H9 (cell line): ENCODE results near the gene PEA15. TPM values are rescaled to one million over a fixed set of nuclear protein-coding genes. Genes with fewer than 3 reads are reported as not detected.

Experiments
- DNase-seq: peaks from one replicate; pipeline ENCODE4 v3.0.0-alpha.2; 2017
- H2AFZ ChIP-seq: one replicate; pipeline ENCODE4 v1.6.1; 2013; ENCODE audit warnings: mild to moderate bottlenecking, low read length, control low read depth, moderate library complexity
- H2AK5ac ChIP-seq: 2 replicates; pipeline ENCODE4 v1.6.1; 2013; ENCODE audit warnings: low read length, control low read depth, mixed read lengths; ENCODE audit not compliant: insufficient read length
- H2BK120ac ChIP-seq: one replicate; pipeline ENCODE4 v1.6.1; 2013; ENCODE audit warnings: low read depth, mild to moderate bottlenecking, low read length, control low read depth, inconsistent platforms; ENCODE audit not compliant: poor library complexity, severe bottlenecking
- H2BK12ac ChIP-seq: 2 replicates; pipeline ENCODE4 v1.6.1; 2013; ENCODE audit warnings: low read length, control low read depth, mixed read lengths, low read depth; ENCODE audit not compliant: insufficient read length
- H2BK15ac ChIP-seq: 2 replicates; pipeline ENCODE4 v1.6.1; 2013; ENCODE audit warnings: low read depth, low read length, control low read depth
- H2BK20ac ChIP-seq: one replicate; pipeline ENCODE4 v1.6.1; 2013; ENCODE audit warnings: low read depth, mild to moderate bottlenecking, low read length, control low read depth, inconsistent platforms; ENCODE audit not compliant: poor library complexity, severe bottlenecking
- H2BK5ac ChIP-seq: 2 replicates; pipeline ENCODE4 v1.6.1; 2013; ENCODE audit warnings: low read length, control low read depth, mixed read lengths; ENCODE audit not compliant: insufficient read length
- H3K14ac ChIP-seq: 2 replicates; pipeline ENCODE4 v1.6.1; 2013; ENCODE audit warnings: low read length, control low read depth; ENCODE audit not compliant: insufficient read depth
- H3K18ac ChIP-seq: 2 replicates; pipeline ENCODE4 v1.6.1; 2013; ENCODE audit warnings: low read depth, mild to moderate bottlenecking, mixed read lengths, low read length, control low read depth; ENCODE audit not compliant: insufficient read length
- H3K23ac ChIP-seq: 2 replicates; pipeline ENCODE4 v1.6.1; 2013; ENCODE audit warnings: low read length, control low read depth, mixed read lengths, low read depth; ENCODE audit not compliant: insufficient read length
- H3K23me2 ChIP-seq: 2 replicates; pipeline ENCODE4 v1.6.1; 2013; ENCODE audit warnings: low read depth, mild to moderate bottlenecking, mixed read lengths, low read length, control low read depth; ENCODE audit not compliant: insufficient read length, poor library complexity, severe bottlenecking
- H3K27ac ChIP-seq: 2 replicates; pipeline ENCODE4 v1.5.1; 2013; ENCODE audit warnings: low read length, control low read depth, mixed read lengths, low read depth; ENCODE audit not compliant: insufficient read length
- H3K27me3 ChIP-seq: 2 replicates; pipeline ENCODE4 v1.6.1; 2013; ENCODE audit warnings: low read length, control low read depth, inconsistent platforms; ENCODE audit not compliant: insufficient read depth
- H3K4ac ChIP-seq: 2 replicates; pipeline ENCODE4 v1.6.1; 2013; ENCODE audit warnings: low read depth, mild to moderate bottlenecking, control low read depth, inconsistent platforms, low read length, moderate library complexity
- H3K4me1 ChIP-seq: 2 replicates; pipeline ENCODE4 v1.6.1; 2013; ENCODE audit warnings: low read length, control low read depth, inconsistent platforms; ENCODE audit not compliant: insufficient read depth
- H3K4me2 ChIP-seq: 2 replicates; pipeline ENCODE4 v1.6.1; 2013; ENCODE audit warnings: low read length, control low read depth, mixed read lengths; ENCODE audit not compliant: insufficient read length, insufficient read depth
- H3K56ac ChIP-seq: 2 replicates; pipeline ENCODE4 v1.6.1; 2013; ENCODE audit warnings: low read depth, mild to moderate bottlenecking, mixed read lengths, low read length, control low read depth; ENCODE audit not compliant: insufficient read length
- H3K79me1 ChIP-seq: 2 replicates; pipeline ENCODE4 v1.6.1; 2013; ENCODE audit warnings: low read depth, mild to moderate bottlenecking, moderate library complexity, low read length, control low read depth, inconsistent platforms; ENCODE audit not compliant: insufficient read depth, poor library complexity, severe bottlenecking
- H3K79me2 ChIP-seq: 2 replicates; pipeline ENCODE4 v1.6.1; 2013; ENCODE audit warnings: low read length, control low read depth, inconsistent platforms; ENCODE audit not compliant: insufficient read depth
- H3K9ac ChIP-seq: 2 replicates; pipeline ENCODE4 v1.6.1; 2013; ENCODE audit warnings: low read length, control low read depth, mixed read lengths; ENCODE audit not compliant: insufficient read length; ENCODE audit errors: extremely low read depth
- H3K9me3 ChIP-seq: one replicate; pipeline ENCODE4 v1.6.1; 2013; ENCODE audit warnings: low read depth, low read length, inconsistent platforms; ENCODE audit not compliant: control insufficient read depth
- H3T11ph ChIP-seq: one replicate; pipeline ENCODE4 v1.6.1; 2013; ENCODE audit warnings: mild to moderate bottlenecking, low read length, control low read depth, inconsistent platforms
- H4K20me1 ChIP-seq: one replicate; pipeline ENCODE4 v1.6.1; 2013; ENCODE audit not compliant: control insufficient read depth, insufficient read length, insufficient read depth
- H4K5ac ChIP-seq: 2 replicates; pipeline ENCODE4 v1.6.1; 2013; ENCODE audit warnings: low read depth, mild to moderate bottlenecking, mixed read lengths, low read length, control low read depth; ENCODE audit not compliant: insufficient read length
- H4K8ac ChIP-seq: replicated peaks from 2 replicates; pipeline ENCODE4 v1.6.1; 2013; ENCODE audit warnings: low read length, control low read depth, mixed read lengths, low read depth; ENCODE audit not compliant: insufficient read length
- H4K91ac ChIP-seq: 2 replicates; pipeline ENCODE4 v1.6.1; 2013; ENCODE audit warnings: low read depth, mild to moderate bottlenecking, moderate library complexity, mixed read lengths, low read length, control low read depth; ENCODE audit not compliant: insufficient read length
- H3K27ac Mint-ChIP-seq, 3 experiments: 2 replicates in 2 of 3; 3 replicates in 1 of 3; pipeline ENCODE4 v1.8.0; 2020 to 2021; ENCODE audit warnings: mixed read lengths in 3 of 3, mild to moderate bottlenecking in 1 of 3, moderate library complexity in 1 of 3
- H3K27me3 Mint-ChIP-seq: 2 replicates; pipeline ENCODE4 v1.8.0; 2021; ENCODE audit warnings: low read depth, mild to moderate bottlenecking, moderate library complexity, mixed read lengths
- H3K36me3 Mint-ChIP-seq, 3 experiments: 2 replicates in 2 of 3; 3 replicates in 1 of 3; pipeline ENCODE4 v1.8.0; 2020 to 2021; ENCODE audit warnings: low read depth in 3 of 3, mixed read lengths in 3 of 3; ENCODE audit not compliant: insufficient read depth in 1 of 3
- H3K4me1 Mint-ChIP-seq, 2 experiments: 2 replicates each; pipeline ENCODE4 v1.8.0; 2020; ENCODE audit warnings: mixed read lengths in 2 of 2
- H3K4me3 Mint-ChIP-seq, 2 experiments: 2 replicates in 1 of 2; 3 replicates in 1 of 2; pipeline ENCODE4 v1.8.0; 2020 to 2021; ENCODE audit warnings: mild to moderate bottlenecking in 2 of 2, mixed read lengths in 2 of 2, moderate library complexity in 1 of 2
- H3K9me3 Mint-ChIP-seq, 2 experiments: 2 replicates in 1 of 2; 3 replicates in 1 of 2; pipeline ENCODE4 v1.8.0; 2020; ENCODE audit warnings: mild to moderate bottlenecking in 2 of 2, mixed read lengths in 2 of 2, moderate library complexity in 1 of 2
- WGBS: extraction: QIAGEN DNeasy Blood & Tissue Kit; methylation state at CpG from one replicate; pipeline ENCODE4 v1.1.7; 2013; ENCODE audit warnings: missing lambda C conversion rate, low lambda C conversion rate, mixed read lengths; ENCODE audit not compliant: insufficient read length; ENCODE audit errors: extremely low coverage; 5-methylcytosine and 5-hydroxymethylcytosine counted together
- total RNA-seq: library from RNA; stranded (reverse); gene quantifications from 2 replicates; pipeline ENCODE4 v1.2.1, GENCODE V29; 2021
- TF ChIP-seq, protein P1 (sequence below): fragments of 200-600 bp; sonication (generic); conservative IDR thresholded peaks from 3 replicates; pipeline ENCODE4 v1.8.0; 2021; ENCODE audit warnings: antibody characterized with exemption, mild to moderate bottlenecking

PEA15 gene
- total RNA-seq, 1 experiment from 2014 or later, result 82.1 TPM

DNA sequence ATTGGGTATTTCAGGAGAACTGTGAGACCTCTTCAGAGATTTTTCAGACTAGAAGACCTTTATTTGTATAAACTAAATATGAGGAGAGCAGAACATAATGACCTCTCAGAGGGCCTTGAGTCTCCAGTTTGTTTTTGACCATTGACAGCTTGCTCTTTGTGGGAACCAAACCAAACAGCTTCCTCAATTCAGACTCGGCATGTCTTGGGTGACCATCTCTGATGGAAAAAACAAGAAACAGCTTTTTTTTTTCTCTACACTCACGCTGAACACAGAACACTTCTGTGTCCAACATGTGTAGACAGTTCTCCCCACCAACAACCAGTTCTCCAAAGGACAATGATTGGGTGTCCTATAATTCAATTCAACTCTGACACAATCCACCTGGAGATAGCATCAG is 42.3 kb upstream of the PEA15 start:
- Histone ChIP-seq H3K79me1 (no peaks in the 10 kb centered on the region), H2BK20ac (no peak overlapping the region), H3K4ac (no peak overlapping the region), H3T11ph (no peak overlapping the region), H3K23me2 (no peaks in the 10 kb centered on the region), H3K56ac (no peak overlapping the region), H2BK120ac (no peak overlapping the region), H3K4me1 (peaks cover 4% of the 10 kb centered on the region; the same call in 1 of the 2 replicates), H3K9ac (no peak overlapping the region), H4K91ac (no peak overlapping the region), H2AK5ac (no peak overlapping the region), H3K14ac (no peak overlapping the region), H3K27me3 (no peaks in the 10 kb centered on the region), H2BK12ac (no peak overlapping the region), H4K8ac (no peak overlapping the region), H3K23ac (no peak overlapping the region), H2BK15ac (no peak overlapping the region), H3K4me2 (no peak overlapping the region), H2BK5ac (no peak overlapping the region), H3K9me3 (no peaks in the 10 kb centered on the region), H2AFZ (no peak overlapping the region), H3K27ac (no peak overlapping the region), H3K18ac (no peak overlapping the region), H3K79me2 (no peaks in the 10 kb centered on the region), H4K5ac (no peak overlapping the region), H4K20me1 (no peaks in the 10 kb centered on the region)
- H3K27ac Mint-ChIP-seq, result no peak overlapping the region
- no CpG with 5 or more reads among the region's 2 CpGs for WGBS
- no peak for DNase-seq
- H3K4me1 Mint-ChIP-seq, result peaks cover 14 to 27% of the 10 kb centered on the region in 2 experiments
- H3K27me3 Mint-ChIP-seq, result peaks cover 31% of the 10 kb centered on the region
- no peak overlapping the region for H3K4me3 Mint-ChIP-seq
- no peaks in the 10 kb centered on the region for H3K36me3 Mint-ChIP-seq
- TF ChIP-seq, protein P1, sequence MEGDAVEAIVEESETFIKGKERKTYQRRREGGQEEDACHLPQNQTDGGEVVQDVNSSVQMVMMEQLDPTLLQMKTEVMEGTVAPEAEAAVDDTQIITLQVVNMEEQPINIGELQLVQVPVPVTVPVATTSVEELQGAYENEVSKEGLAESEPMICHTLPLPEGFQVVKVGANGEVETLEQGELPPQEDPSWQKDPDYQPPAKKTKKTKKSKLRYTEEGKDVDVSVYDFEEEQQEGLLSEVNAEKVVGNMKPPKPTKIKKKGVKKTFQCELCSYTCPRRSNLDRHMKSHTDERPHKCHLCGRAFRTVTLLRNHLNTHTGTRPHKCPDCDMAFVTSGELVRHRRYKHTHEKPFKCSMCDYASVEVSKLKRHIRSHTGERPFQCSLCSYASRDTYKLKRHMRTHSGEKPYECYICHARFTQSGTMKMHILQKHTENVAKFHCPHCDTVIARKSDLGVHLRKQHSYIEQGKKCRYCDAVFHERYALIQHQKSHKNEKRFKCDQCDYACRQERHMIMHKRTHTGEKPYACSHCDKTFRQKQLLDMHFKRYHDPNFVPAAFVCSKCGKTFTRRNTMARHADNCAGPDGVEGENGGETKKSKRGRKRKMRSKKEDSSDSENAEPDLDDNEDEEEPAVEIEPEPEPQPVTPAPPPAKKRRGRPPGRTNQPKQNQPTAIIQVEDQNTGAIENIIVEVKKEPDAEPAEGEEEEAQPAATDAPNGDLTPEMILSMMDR, result no peak
- H3K9me3 Mint-ChIP-seq, result no peaks in the 10 kb centered on the region; a peak in 1 of 5 replicates
